GM12892 (cell line): ENCODE measurements around the gene RAB20.

Experiments
- POLR2A ChIP-seq: IDR thresholded peaks from 2 replicates; pipeline ENCODE4 v1.6.1; 2011; ENCODE audit warnings: low read depth, low read length, control low read depth
- POLR2AphosphoS5 ChIP-seq: IDR thresholded peaks from 2 replicates; pipeline ENCODE4 v1.6.1; 2011; ENCODE audit warnings: low read depth, low read length, control low read depth
- TAF1 ChIP-seq: IDR thresholded peaks from 2 replicates; pipeline ENCODE4 v1.6.1; 2011; ENCODE audit warnings: low read depth, mild to moderate bottlenecking, control low read depth, low read length, borderline replicate concordance

DNA sequence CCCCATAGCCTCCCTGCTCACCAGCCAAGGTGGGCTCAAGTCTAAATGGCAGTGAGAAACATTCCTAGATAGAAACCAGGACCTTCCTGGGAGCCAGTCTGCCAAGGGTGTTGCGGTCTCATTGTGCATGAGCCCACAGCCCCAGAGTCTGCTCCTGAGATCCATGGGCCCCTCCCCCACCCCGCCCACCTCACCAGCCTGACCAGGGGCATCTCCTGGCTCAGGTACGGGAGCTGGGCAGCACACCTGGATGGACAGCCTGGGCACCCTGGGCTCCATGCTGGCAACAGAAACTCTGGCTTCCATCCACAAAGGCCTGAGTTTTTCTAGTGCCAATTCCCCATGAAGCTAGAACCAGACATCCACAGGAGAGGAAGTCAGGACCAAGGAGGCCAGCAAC, 65.6 kb downstream of the RAB20 start:
- TF ChIP-seq POLR2AphosphoS5 (no peak), POLR2A (no peak), TAF1 (no peak)
